ENCODE results near the gene GNLY. TPM values are rescaled to one million over a fixed set of nuclear protein-coding genes. Genes with fewer than 3 reads are reported as not detected.
"Not testable (repeated sequence)": the region's sequence is repeated elsewhere in the genome, so short reads cannot be mapped to it uniquely, and the experiment has no call there.

The GNLY gene
- 0.27 TPM for polyA plus RNA-seq (ENCODE audit: insufficient read length)
- long read RNA-seq, donor 1: 0 reads
- long read RNA-seq, donor 2: 0 reads
- long read RNA-seq, donor 3: 0 reads
- long read RNA-seq, donor 4: 0 reads
- long read RNA-seq, donor 5: 0 reads
- long read RNA-seq, donor 6: 0 reads
- long read RNA-seq, donor 7: 0 reads
- long read RNA-seq, donor 8: 0 reads

DNA sequence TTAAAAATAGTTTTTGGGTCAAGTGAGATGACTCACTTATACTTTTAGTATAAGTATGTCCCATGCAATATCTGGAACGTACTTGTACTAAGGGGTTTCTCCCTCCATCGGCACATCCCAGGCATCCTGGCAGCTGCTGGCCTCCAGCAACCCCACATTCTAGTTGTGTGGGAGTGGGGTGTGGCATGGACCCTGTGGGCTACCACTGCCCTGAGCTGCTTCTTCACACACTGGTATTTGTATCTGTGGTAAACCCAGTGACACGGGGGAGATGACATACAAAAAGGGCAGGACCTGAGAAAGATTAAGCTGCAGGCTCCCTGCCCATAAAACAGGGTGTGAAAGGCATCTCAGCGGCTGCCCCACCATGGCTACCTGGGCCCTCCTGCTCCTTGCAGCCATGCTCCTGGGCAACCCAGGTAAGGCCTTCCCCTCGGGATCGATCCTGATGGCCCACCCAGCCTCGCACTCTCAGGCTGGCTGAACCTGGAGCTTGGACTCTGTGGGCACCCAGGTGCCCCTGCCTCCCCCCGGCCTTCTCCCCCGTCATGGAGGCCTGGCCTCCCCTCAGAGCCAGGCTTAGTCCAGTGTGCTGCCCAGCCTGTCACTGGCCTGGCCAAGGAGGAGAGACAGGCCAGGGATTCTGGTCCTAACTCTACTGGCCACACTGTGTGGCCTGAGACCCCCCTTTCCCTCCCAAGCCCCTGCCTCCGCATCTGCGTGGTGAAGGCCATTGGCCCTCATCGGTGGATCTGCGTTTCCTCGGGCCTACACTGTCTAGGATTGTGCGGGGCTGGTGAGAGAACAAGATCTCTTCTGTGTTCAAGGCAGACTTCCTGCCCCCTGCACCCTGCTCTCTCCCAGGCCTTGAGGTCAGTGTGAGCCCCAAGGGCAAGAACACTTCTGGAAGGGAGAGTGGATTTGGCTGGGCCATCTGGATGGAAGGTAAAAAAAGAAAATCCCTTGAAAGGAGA lies at the start of gene GNLY:
GNLY (plus strand) TSS at position 307 of the 974 bp plus-strand sequence; CDS start at position 368, 61 bp downstream.
- DNase-seq: no peak

GRCh38 chr2:85644909-85645308 lies 49.2 kb upstream of the GNLY start:
- DNase-seq: no peak

- no peak for DNase-seq
Observed at GRCh38 chr2:85646166-85646565, 48.0 kb upstream of the GNLY start.

- no peak for DNase-seq
Observed at GRCh38 chr2:85647823-85648526, 46.2 kb upstream of the GNLY start.

DNA sequence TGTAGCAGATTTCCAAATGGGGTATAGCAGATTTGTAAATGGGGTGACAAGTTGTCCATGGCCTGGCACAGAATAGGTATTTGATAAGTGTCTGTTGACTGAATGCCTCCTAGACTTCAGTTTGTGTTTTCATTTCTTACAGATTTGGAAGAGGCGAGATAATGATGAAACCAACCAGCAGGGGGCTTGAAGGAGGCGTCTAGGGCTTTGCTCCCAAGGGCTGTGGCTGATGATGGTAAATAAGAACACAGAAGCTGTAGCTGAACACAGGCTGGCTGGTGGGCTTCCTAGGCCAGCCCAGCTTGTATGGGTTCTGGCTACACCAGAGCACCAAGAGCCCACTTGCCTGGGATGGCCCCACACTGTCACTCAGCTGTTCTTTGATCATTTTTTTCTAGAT lies 45.5 kb upstream of the GNLY start:
- DNase-seq: no peak

GRCh38 chr2:85649201-85650190 lies 44.7 kb upstream of the GNLY start:
- no peak for DNase-seq

- no peak for DNase-seq
Observed at GRCh38 chr2:85650456-85650855, 43.7 kb upstream of the GNLY start.

GRCh38 chr2:85651097-85651496 lies 43.1 kb upstream of the GNLY start:
- no peak for DNase-seq

DNA sequence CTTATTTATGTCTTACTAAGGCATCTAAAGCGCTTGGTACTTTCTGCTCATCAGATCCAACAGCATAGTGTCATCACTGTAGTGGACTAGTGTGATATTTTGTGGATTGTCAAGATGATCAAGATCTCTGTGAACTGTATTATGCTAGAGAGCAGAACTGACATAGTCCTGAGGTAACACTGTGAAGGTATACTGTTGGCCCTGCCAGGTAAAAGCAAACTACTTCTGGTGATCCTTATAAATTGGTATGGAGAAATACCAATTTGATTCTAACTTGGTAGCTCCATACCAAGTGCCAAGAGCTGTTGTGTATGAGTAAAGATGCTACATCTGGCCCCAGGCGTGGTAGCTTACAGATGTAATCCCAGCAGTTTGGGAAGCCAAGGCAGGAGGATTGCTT lies 42.1 kb upstream of the GNLY start:
- DNase-seq: no peak

- DNase-seq: no peak
Observed at GRCh38 chr2:85653996-85654395, 40.2 kb upstream of the GNLY start.

DNA sequence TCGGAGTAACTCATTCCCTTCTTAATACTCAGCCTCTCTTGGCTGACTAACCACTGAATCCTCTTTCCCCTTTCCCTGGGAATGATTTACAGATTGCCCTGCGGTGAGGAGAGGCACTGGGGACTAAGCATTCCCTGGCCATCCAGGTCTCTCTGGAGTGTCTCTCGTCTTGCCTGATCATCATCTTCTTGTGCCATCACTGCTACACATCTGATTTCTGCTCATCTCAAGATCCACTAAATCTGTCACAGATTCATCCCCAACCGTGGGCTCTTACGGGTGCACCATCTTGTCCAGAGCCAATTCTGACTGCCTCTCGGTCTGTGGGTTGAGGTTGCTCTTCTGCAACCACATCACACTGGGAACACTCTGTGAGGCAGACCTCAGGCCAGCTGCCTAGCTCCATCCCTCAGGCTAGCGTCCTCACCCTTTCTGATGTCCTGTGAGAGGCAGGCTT lies 38.2 kb upstream of the GNLY start:
- DNase-seq: no peak

GRCh38 chr2:85656468-85656867 lies 37.7 kb upstream of the GNLY start:
- no peak for DNase-seq

DNA sequence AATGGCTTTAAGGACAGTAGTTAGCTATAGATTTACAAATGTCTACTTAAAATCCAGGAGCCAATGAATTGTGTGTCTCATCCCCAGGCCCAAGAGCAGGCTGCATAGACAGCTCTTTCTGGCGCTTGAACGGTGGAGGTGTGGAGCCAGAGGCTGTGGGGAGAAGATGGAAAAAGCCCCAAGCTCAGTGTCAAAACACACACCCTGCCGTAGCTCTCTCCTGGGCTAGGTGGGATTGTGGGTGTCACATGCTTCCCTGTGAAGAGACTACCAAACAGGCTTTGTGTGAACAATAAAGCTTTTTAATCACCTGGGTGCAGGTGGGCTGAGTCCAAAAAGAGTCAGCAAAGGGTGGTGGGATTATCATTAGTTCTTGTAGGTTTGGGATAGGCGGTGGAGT lies 36.8 kb upstream of the GNLY start:
- DNase-seq: not testable (repeated sequence)

DNA sequence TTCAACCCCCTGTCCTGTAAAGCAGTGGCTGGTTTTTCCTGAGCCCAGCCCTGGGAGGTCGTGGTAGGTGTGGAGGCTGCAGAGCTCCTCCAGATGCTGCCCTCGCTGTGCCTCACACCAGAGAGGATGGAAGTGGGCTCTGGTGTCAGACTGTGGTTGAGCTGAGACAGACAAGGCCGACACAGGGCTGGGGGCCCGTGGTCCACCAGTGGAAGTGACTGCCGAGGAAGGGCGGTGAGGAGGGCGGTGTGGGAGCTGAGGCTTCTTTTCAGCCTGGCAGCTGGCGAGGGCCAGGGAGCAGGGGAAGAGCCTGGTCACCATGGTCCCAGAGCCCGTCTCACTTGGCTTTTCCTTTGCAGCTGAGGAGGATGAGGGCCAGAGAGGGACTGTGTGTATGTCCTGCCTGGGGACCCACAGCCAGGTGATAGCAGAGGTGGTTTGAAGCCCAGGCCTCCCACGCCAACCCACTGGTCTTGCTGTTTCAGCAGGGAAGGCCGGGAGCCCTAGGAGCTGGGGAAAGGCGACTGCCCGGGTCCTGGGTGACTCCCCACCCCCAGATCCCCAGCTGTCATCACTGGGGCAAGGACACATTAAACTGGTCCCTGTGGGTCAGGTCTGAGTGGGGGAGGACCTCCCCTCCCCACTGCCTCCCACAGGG lies 34.7 kb upstream of the GNLY start:
- no peak for DNase-seq

- not testable (repeated sequence) for DNase-seq
Observed at GRCh38 chr2:85660301-85660700, 33.9 kb upstream of the GNLY start.

DNA sequence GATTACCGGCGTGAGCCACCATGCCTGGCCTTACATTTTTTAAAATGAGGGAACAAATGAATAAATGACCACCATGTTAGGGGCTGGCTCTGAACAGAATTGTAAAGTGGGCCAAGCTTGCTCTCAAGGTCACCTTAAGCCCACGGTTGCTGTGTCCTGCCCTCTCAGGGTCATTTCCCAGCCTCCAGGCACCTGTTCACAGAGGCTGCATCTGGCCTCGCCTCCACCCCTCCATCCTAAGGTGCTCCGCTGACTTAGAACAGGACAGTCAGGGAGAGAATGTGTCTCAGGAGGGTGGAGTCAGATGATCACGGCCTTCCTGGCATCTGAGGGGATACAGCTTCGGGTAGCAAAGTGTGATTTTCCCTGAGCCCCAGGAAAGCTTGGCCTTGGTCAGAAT lies 33.4 kb upstream of the GNLY start:
- no peak for DNase-seq

GRCh38 chr2:85661139-85661858 lies 32.9 kb upstream of the GNLY start:
- no peak for DNase-seq

- no peak for DNase-seq
Observed at GRCh38 chr2:85662899-85663593, 31.1 kb upstream of the GNLY start.

All from left kidney (tissue), 8 donors.